Measurements from ENCODE around the gene CXCR6.

DNA sequence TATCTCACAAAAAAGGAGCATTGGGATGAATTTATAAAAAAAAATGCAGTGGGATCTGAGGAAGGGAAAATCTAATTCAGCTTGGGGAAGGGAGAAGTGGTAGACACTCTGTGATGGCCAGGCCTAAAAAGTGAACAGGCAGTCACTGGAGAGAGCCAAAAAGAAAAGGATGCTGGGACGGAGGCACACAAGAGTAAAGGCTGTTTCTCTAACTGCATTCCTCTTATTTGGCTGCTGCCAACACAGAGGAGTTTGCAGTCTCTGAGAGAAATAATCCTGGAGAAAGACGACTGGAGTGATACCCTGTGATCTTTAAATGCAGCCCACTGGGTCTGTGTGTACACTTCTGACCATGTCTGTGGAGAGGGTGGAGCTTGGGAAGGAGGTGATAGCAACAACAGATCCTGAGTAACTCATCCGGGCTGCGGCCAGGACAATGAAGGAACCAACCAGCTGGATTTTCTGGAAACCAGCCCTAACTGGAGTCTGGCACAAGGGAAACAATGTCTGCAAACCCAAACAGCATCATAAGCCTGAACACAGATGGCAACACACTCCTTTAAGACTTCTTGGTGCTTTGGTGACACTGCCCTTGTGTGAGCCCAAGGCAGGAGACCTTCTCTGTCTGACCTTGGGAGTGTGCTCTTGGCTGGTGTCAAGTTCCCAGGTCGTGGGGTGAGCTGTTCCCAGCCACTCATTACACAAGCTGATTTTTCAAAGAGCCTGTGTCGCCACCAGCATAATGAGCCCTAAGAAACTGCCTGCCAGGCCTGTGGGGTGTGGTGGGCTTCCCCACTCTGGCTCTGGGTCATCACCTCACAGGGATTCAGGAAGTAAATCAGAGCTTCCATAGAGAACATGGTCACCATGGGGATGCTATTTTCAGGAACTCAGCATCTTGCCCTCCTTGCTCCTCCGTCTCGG, 44.4 kb downstream of the CXCR6 start:
- TF ChIP-seq, protein P1, sequence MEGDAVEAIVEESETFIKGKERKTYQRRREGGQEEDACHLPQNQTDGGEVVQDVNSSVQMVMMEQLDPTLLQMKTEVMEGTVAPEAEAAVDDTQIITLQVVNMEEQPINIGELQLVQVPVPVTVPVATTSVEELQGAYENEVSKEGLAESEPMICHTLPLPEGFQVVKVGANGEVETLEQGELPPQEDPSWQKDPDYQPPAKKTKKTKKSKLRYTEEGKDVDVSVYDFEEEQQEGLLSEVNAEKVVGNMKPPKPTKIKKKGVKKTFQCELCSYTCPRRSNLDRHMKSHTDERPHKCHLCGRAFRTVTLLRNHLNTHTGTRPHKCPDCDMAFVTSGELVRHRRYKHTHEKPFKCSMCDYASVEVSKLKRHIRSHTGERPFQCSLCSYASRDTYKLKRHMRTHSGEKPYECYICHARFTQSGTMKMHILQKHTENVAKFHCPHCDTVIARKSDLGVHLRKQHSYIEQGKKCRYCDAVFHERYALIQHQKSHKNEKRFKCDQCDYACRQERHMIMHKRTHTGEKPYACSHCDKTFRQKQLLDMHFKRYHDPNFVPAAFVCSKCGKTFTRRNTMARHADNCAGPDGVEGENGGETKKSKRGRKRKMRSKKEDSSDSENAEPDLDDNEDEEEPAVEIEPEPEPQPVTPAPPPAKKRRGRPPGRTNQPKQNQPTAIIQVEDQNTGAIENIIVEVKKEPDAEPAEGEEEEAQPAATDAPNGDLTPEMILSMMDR (IDR thresholded peaks at IDR 0.05; ENCODE audit: low read length): no peak
- no peak for TF ChIP-seq EZH2phosphoT487 (IDR thresholded peaks at IDR 0.05; ENCODE audit: low read length)
